ENCODE data around the gene NAP1L1.

Gene NAP1L1

DNA sequence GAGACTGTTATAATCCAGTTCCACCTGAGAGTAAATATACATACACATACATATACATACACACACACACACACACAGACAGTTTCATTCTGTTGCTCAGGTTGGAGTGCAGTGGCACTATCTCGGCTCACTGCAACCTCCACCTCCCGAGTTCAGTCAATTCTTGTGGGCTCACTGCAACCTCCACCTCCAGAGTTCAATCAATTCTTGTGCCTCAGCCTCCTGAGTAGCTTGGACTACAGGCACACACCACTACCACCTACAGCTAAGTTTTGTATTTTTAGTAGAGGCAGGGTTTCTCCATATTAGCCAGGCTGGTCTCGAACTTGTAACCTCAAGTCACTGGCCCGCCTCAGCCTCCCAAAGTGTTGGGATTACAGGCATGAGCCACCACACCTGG, 44.0 kb downstream of the NAP1L1 start:
- H3K9me3 ChIP-seq (ENCODE audit: control insufficient read depth in 2 of 2, low read length in 2 of 2): no peaks in the 10 kb centered on the region
- H3K4me1 ChIP-seq (ENCODE audit: control insufficient read depth, insufficient read depth, low read length): no peaks in the 10 kb centered on the region
- no peaks in the 10 kb centered on the region for H3K36me3 ChIP-seq (ENCODE audit: control insufficient read depth in 2 of 2, insufficient read depth in 2 of 2, low read length in 2 of 2)
- no peak overlapping the region for H3K9ac ChIP-seq (ENCODE audit: low read length in 2 of 2)
- no peak overlapping the region for H3K27ac ChIP-seq (ENCODE audit: low read length)
- H3K27me3 ChIP-seq (ENCODE audit: control insufficient read depth in 1 of 2, insufficient read depth in 2 of 2, low read length in 2 of 2): no peaks in the 10 kb centered on the region
- H3K4me3 ChIP-seq (ENCODE audit: low read length in 2 of 2): no peak overlapping the region

DNA sequence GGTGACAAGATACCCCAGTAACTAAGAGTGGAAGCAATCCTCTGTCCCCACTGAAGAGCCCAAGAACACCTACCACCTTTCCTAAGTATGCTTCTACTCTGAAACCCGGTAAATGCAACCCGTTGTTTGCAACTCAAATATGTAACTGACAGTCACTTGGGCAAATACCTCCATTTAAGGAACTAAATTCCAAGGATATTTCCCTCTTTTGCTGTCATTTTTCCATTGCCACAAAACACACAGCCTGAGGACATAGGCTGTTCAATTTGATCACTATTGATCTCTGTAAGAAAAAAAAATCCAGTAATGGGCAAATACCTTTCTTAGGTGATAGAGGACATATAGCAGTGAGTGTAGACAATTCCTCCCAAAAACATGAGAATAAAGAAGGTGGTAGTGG, 46.3 kb downstream of the NAP1L1 start:
- Histone ChIP-seq H3K9me3 (ENCODE audit: control insufficient read depth in 2 of 2, low read length in 2 of 2) (no peaks in the 10 kb centered on the region), H3K9ac (ENCODE audit: low read length in 2 of 2) (no peak overlapping the region), H3K4me3 (ENCODE audit: low read length in 2 of 2) (no peak overlapping the region), H3K36me3 (ENCODE audit: control insufficient read depth in 2 of 2, insufficient read depth in 2 of 2, low read length in 2 of 2) (no peaks in the 10 kb centered on the region), H3K27ac (ENCODE audit: low read length) (no peak overlapping the region), H3K27me3 (ENCODE audit: control insufficient read depth in 1 of 2, insufficient read depth in 2 of 2, low read length in 2 of 2) (no peaks in the 10 kb centered on the region), H3K4me1 (ENCODE audit: control insufficient read depth, insufficient read depth, low read length) (no peaks in the 10 kb centered on the region)

GRCh38 chr12:76037130-76038103, 47.1 kb downstream of the NAP1L1 start:
- Histone ChIP-seq H3K9me3 (ENCODE audit: control insufficient read depth in 2 of 2, low read length in 2 of 2) (no peaks in the 10 kb centered on the region), H3K27me3 (ENCODE audit: control insufficient read depth in 1 of 2, insufficient read depth in 2 of 2, low read length in 2 of 2) (no peaks in the 10 kb centered on the region), H3K4me1 (ENCODE audit: control insufficient read depth, insufficient read depth, low read length) (no peaks in the 10 kb centered on the region), H3K27ac (ENCODE audit: low read length) (no peak overlapping the region), H3K4me3 (ENCODE audit: low read length in 2 of 2) (no peak overlapping the region), H3K9ac (ENCODE audit: low read length in 2 of 2) (peak overlapping the region in 1 of 2 donors; percentile 48), H3K36me3 (ENCODE audit: control insufficient read depth in 2 of 2, insufficient read depth in 2 of 2, low read length in 2 of 2) (no peaks in the 10 kb centered on the region)

DNA sequence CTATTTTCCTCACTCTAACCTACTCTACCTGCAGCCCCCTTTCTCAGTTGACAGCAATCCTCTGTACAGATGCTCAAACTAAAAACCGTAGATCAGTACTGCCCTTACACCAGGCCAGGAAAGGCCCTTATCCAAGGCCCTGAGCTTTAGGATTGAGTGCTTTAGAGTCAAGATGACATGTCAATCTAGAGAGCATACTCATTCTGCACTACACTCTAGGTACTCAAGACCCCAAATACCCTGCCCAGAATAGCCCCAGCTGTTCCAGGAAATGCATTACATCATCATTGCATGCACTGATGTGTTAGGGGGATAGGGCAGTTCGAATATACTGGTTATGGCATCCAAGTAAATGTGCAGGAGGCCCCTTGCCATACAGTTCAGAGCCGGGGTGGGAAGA, 49.4 kb downstream of the NAP1L1 start:
- no peaks in the 10 kb centered on the region for H3K36me3 ChIP-seq (ENCODE audit: control insufficient read depth in 2 of 2, insufficient read depth in 2 of 2, low read length in 2 of 2)
- no peaks in the 10 kb centered on the region for H3K27me3 ChIP-seq (ENCODE audit: control insufficient read depth in 1 of 2, insufficient read depth in 2 of 2, low read length in 2 of 2)
- no peak overlapping the region for H3K27ac ChIP-seq (ENCODE audit: low read length)
- H3K9me3 ChIP-seq (ENCODE audit: control insufficient read depth in 2 of 2, low read length in 2 of 2): no peaks in the 10 kb centered on the region
- peaks cover 7% of the 10 kb centered on the region for H3K4me1 ChIP-seq (ENCODE audit: control insufficient read depth, insufficient read depth, low read length)
- no peak overlapping the region for H3K4me3 ChIP-seq (ENCODE audit: low read length in 2 of 2)
- H3K9ac ChIP-seq (ENCODE audit: low read length in 2 of 2): no peak overlapping the region

- H3K4me3 ChIP-seq (ENCODE audit: low read length in 2 of 2): peak overlapping the region; percentile 87 to 96
- peak overlapping the region; percentile 88 to 91 for H3K9ac ChIP-seq (ENCODE audit: low read length in 2 of 2)
- peaks cover 7% of the 10 kb centered on the region for H3K4me1 ChIP-seq (ENCODE audit: control insufficient read depth, insufficient read depth, low read length)
- H3K27me3 ChIP-seq (ENCODE audit: control insufficient read depth in 1 of 2, insufficient read depth in 2 of 2, low read length in 2 of 2): no peaks in the 10 kb centered on the region
- H3K36me3 ChIP-seq (ENCODE audit: control insufficient read depth in 2 of 2, insufficient read depth in 2 of 2, low read length in 2 of 2): no peaks in the 10 kb centered on the region
- H3K9me3 ChIP-seq (ENCODE audit: control insufficient read depth in 2 of 2, low read length in 2 of 2): no peaks in the 10 kb centered on the region
- H3K27ac ChIP-seq (ENCODE audit: low read length): peak overlapping the region; percentile 89
Observed at GRCh38 chr12:76033081-76034011, 51.1 kb downstream of the NAP1L1 start.

DNA sequence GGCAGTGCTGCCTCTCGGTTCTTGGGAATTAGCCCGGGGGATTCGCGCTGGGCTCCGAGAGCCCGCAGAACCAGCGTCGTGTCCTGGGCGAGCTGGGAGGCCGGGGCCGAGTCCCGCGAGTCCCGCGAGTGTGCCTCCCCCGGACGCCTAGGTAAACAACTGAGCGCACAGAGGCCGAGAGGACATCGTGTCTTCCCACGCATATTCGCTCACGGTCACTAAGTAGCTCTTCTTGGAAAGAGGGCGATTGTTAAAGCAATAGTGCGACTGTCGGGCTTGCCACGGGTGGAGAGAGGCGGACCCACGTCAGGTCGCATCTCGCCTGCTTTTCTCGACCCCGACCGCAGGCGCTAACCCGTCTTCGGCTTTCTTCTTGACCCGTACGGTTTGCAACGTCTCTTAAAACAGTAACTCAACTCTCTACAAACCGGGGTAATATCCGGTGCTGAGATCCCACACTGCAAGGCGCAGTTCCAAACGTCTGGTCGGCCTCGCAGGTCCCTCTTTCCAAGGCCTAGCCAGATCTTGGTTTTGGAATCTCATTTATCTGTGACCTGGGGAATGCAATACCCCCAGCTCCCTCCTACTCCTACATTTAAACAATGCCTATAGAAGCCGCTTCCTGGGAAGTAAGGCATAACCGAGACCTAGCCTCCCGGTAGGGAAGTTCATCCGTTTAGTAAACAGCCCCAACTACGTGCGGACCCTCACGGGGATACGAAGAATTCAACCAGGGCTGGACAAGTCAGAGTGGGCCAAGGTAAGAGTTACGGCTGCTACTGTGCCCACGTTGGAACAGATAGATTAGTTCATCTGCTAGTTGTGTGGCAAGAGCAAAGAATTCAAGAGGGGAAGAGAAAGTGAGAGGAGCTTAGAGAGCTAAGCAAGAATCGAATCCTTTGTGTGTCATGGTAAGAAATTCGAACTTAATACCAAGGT, 52.2 kb downstream of the NAP1L1 start:
- no peaks in the 10 kb centered on the region for H3K27me3 ChIP-seq (ENCODE audit: control insufficient read depth in 1 of 2, insufficient read depth in 2 of 2, low read length in 2 of 2)
- no peaks in the 10 kb centered on the region for H3K36me3 ChIP-seq (ENCODE audit: control insufficient read depth in 2 of 2, insufficient read depth in 2 of 2, low read length in 2 of 2)
- peaks cover 7% of the 10 kb centered on the region for H3K4me1 ChIP-seq (ENCODE audit: control insufficient read depth, insufficient read depth, low read length)

DNA sequence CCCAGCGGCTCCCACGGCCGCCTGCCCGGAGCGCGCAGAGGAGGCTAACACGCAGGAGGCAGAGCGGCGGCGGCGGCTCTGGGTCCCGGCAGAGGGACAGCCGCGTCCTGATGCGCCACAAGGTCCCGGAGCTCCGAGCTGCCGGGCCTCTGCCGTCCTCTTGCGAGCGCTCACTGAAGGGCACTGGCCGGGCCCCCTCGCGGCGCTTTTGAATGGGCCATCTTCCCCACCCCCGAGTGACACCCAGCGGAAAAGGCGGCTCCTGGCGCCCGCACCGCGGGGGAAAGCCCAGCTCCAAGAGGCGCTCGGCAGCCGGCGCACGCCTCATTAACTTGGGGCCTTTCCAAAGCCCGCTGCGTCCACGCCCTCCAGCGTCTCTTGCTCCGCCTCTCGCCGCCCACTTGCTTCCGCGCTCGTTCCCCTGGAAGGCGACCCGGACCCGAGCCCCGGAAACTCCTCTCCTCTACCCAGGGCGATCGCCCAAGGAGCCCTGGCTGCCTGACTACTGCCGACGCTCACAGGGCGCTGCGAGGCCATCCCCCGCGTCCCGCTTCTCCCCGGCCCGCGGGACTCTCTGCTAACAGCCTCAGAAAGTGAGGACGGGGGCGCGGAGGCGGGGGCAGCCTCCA, 53.0 kb downstream of the NAP1L1 start, which contains the start of gene PHLDA1:
Gene PHLDA1, minus strand, starts transcription at position 363 of the 629 bp plus-strand sequence.
- H3K27ac ChIP-seq (ENCODE audit: low read length): peak within 1 kb of the TSS; percentile 89
- H3K36me3 ChIP-seq (ENCODE audit: control insufficient read depth in 2 of 2, insufficient read depth in 2 of 2, low read length in 2 of 2): no peaks in the 10 kb centered on the region
- H3K9ac ChIP-seq (ENCODE audit: low read length in 2 of 2): peak within 1 kb of the TSS; percentile 88 to 91
- H3K4me1 ChIP-seq (ENCODE audit: control insufficient read depth, insufficient read depth, low read length): peaks cover 7% of the 10 kb centered on the region
- H3K4me3 ChIP-seq (ENCODE audit: low read length in 2 of 2): peak within 1 kb of the TSS; percentile 96
- no peaks in the 10 kb centered on the region for H3K9me3 ChIP-seq (ENCODE audit: control insufficient read depth in 2 of 2, low read length in 2 of 2)
- H3K27me3 ChIP-seq (ENCODE audit: control insufficient read depth in 1 of 2, insufficient read depth in 2 of 2, low read length in 2 of 2): no peaks in the 10 kb centered on the region

More for the DNA sequence above, 52.2 kb downstream of the NAP1L1 start:
- Histone ChIP-seq H3K27ac (ENCODE audit: low read length) (peak overlapping the region; percentile 89), H3K9me3 (ENCODE audit: control insufficient read depth in 2 of 2, low read length in 2 of 2) (no peaks in the 10 kb centered on the region), H3K9ac (ENCODE audit: low read length in 2 of 2) (peak overlapping the region; percentile 88 to 91), H3K4me3 (ENCODE audit: low read length in 2 of 2) (peak overlapping the region; percentile 87 to 96)

DNA sequence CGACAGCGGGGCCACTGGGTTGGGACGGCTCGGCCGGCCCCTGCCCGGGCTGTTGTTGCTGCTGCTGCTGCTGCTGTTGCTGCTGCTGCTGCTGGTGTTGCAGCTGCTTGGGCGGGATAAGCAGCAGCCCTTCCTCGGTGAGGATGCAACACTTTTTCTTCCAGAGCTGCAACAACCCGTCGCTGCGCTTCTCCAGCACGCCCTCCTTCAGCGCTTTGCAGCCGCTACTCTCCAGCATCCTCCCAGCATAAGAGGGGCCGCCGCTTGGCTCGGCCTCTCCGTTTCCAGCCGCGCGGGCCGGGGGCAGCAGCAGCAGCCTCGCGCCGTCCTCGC, 53.4 kb downstream of the NAP1L1 start:
- peak overlapping the region; percentile 41 for H3K27ac ChIP-seq (ENCODE audit: low read length)
- peak overlapping the region; percentile 96 for H3K4me3 ChIP-seq (ENCODE audit: low read length in 2 of 2)
- peaks cover 7% of the 10 kb centered on the region for H3K4me1 ChIP-seq (ENCODE audit: control insufficient read depth, insufficient read depth, low read length)
- H3K9ac ChIP-seq (ENCODE audit: low read length in 2 of 2): peak overlapping the region; percentile 71 to 88
- no peaks in the 10 kb centered on the region for H3K9me3 ChIP-seq (ENCODE audit: control insufficient read depth in 2 of 2, low read length in 2 of 2)
- no peaks in the 10 kb centered on the region for H3K27me3 ChIP-seq (ENCODE audit: control insufficient read depth in 1 of 2, insufficient read depth in 2 of 2, low read length in 2 of 2)
- H3K36me3 ChIP-seq (ENCODE audit: control insufficient read depth in 2 of 2, insufficient read depth in 2 of 2, low read length in 2 of 2): no peaks in the 10 kb centered on the region

GRCh38 chr12:76030341-76031080, 54.0 kb downstream of the NAP1L1 start:
- Histone ChIP-seq H3K4me1 (ENCODE audit: control insufficient read depth, insufficient read depth, low read length) (peaks cover 7% of the 10 kb centered on the region), H3K27me3 (ENCODE audit: control insufficient read depth in 1 of 2, insufficient read depth in 2 of 2, low read length in 2 of 2) (no peaks in the 10 kb centered on the region), H3K4me3 (ENCODE audit: low read length in 2 of 2) (peak overlapping the region; percentile 96), H3K9me3 (ENCODE audit: control insufficient read depth in 2 of 2, low read length in 2 of 2) (no peaks in the 10 kb centered on the region), H3K36me3 (ENCODE audit: control insufficient read depth in 2 of 2, insufficient read depth in 2 of 2, low read length in 2 of 2) (no peaks in the 10 kb centered on the region), H3K9ac (ENCODE audit: low read length in 2 of 2) (peak overlapping the region; percentile 71 to 88), H3K27ac (ENCODE audit: low read length) (peak overlapping the region; percentile 41)
